Measurements from ENCODE around the gene TNFRSF21.
"Not testable (repeated sequence)": the region's sequence is repeated elsewhere in the genome, so short reads cannot be mapped to it uniquely, and the experiment has no call there.

The TNFRSF21 gene

DNA sequence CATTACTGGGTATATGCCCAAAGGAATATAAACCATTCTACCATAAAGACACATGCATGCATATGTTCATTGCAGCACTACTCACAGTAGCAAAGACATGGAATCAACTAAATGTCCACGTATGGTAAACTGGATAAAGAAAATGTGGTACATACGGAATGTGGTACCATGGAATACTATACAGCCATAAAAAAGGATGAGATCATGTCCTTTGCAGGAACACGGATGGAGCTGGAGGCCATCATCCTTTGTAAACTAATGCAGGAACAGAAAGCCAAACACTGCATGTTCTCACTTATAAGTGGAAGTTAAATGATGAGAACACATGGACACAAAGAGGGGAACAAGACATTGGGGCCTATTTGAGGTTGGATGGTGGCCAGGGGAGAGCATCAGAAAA is 81.6 kb downstream of the TNFRSF21 start:
- not testable (repeated sequence) for DNase-seq (ENCODE audit: low spot score); FAIRE-seq

DNA sequence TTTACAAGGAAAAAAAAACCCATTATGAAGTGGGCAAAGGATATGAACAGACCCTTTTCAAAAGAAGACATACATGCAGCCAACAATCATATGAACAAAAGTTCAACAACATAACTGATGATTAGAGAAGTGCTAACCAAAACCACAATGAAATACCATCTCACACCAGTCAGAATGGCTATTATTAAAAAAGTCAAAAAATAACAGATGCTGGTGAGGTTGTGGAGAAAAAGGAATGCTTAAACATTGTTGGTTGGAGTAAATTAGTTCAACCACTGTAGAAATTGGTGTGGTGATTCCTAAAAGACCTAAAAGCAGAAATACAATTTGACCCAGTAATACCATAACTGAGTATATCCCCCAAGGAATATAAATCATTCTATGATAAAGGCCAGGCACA is 86.5 kb downstream of the TNFRSF21 start:
- FAIRE-seq: peak; percentile 11
- not testable (repeated sequence) for DNase-seq (ENCODE audit: low spot score)

DNA sequence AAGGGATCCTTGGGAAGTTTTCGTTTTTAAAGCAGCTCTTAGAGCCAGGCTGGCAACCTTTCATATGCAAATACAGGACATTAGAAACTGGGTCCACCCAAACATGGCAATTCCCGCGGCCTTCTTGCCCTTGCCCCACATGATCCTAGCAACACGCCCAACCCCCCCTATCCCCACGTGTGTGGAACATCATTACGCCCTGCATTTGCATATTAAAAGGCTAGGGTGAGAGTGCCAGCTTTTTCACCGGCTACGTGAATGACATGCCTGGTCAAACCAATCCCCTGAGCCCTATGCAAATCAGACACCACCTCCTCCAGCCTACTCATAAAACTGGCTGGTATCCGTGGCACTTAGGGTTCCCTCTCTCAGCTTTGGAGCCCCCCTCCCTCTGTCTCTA is 88.1 kb downstream of the TNFRSF21 start:
- no peak for FAIRE-seq
- no peak for DNase-seq (ENCODE audit: low spot score)

DNA sequence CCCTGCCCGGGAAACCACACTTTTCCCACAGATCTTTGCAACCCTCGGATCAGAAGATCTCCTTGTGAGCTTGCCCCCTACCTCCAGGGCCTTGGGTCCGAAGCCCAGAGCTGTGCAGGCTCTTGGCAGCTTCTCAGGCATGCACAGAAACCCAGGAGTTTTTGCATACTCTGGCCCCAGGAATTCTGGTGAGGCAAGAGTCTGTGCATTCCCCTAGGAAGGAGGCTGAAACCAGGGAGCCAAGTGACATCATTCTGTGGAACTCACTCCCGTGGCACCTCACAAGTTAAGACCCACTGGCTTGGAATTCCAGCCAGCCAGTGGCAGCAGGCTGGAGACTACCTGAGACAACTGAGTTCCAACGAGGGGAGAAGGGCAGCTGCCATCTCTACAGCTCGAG is 100.1 kb downstream of the TNFRSF21 start:
- DNase-seq (ENCODE audit: low spot score) (no peak), FAIRE-seq (no peak)

DNA sequence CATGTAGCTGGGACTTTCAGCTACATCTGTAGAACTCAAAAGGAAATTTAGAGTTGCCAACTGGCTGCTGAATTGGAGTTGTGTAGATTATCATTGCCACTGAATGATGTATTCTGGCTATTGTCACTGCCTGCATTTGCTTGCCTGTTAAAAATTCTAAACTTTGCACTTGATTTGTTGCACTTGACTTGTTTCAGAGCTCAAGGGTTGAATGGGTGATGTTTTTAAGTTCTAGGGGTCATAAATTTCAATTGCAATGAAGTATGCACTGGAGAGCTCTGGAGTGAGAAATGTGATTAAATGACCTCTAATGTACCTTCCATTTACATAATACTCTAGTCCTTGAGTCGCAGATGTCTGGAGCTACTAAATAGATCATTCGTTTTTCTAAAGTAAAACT is 102.4 kb downstream of the TNFRSF21 start:
- DNase-seq (ENCODE audit: low spot score): no peak
- no peak for FAIRE-seq

DNA sequence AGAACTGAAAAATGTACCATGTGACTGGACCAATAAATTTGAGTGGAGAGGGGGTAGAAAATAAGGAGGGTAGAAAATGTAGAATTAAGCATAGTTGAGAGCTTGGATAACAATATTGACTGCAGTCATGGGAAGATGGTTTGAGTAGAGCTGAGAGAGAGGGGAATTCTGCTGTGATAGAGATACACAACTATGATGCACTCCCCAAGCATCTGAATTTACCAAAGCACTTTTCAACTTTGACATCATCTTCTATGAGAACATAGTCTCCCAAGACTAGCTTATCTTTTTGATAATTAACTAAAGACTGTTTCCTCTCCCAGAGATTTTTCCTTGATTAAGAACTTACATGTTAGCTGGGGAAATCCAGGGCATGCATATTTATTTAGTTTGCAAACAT is 103.1 kb downstream of the TNFRSF21 start:
- no peak for FAIRE-seq

DNA sequence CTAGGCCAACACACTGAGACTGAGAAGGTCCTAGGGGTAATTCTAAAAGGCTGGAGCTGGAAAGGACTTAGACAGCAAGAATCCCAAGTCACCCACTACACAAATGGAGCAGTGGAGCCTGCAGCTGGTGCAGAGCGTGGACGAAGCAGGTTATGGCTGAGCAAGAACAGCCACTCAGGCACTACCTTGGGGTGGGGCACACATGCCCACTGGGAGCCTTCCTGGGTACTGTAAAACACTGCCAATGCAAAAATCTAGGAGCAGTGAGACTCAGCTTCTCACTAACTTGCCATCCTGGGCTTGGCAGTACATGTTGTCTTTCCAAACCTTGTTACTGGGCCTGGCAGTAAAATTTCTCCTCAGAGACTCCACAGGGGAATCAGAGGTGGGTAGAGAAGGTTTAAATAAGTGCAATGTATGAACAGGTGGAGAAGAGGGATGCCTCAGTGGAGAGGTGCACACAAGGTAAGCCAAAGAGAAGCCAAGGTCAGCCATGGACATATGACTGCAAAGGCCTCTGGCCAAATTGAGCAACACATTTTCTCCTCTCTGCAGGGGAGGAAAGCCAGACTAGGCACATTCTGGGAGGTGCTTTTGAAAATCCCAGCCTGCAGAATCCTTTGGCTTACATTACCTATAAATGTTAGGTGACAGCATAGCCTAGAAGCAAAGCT is 105.6 kb downstream of the TNFRSF21 start:
- DNase-seq (ENCODE audit: low spot score) (no peak), FAIRE-seq (no peak)

More for the DNA sequence above, 103.1 kb downstream of the TNFRSF21 start:
- DNase-seq (ENCODE audit: low spot score): peak; percentile 22

DNA sequence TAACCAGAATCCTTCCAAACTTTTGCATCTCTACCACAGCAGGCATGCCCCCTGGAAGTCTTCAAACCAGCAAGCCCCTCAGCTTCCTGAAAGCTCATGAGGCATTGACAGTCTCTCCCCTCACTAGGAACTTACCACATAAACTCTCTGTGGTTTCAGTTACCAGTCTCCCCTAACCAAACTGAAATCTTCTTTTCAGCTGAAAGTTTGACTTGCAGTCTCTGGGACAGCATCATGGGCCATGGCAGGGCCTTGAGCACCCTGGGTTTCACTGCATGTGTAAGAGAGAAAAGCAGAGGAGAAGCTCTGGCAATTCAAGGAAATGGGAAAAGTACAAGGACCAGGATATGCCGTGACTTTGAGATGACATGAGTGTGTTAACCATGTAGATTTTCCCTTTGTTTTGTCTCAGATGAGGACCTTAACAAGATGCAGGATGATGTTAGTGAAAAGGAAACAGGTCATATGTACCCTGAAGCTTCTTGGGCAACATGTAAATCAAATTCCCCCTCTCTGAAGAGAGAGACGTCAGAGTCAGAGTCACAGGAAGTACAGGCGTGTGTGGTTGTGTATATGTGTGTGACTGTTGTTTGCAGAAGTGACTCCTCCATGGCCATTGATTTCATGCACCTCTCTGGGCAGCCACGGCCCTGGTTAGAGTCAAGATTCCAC is 106.3 kb downstream of the TNFRSF21 start:
- FAIRE-seq: no peak
- no peak for DNase-seq (ENCODE audit: low spot score)

DNA sequence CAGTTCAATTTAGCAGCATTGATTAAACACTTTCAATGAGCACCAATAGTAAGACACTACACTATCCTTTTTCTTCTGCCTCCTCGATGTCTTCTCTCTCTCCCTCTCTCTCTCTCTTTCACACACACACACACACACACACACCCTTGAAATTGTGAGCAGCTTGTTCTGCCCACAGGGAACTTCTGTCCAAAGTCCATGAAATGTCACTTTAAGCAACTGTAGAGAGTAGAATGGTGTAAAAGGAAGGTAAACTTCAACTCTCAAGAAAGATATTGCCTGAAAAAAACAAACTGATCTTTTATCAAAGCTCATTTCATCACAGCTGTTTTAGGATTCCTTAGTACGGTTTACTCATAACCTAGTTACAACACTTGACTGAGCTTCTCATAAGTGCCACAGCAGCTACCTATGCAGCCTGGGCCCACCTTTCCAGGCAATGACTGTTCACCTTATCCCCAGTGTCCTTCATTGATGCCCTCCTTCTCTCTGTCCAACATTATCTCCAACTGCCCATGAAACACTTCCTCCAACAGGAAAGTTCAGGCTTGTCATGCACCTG is 107.0 kb downstream of the TNFRSF21 start:
- FAIRE-seq (no peak), DNase-seq (ENCODE audit: low spot score) (no peak)

DNA sequence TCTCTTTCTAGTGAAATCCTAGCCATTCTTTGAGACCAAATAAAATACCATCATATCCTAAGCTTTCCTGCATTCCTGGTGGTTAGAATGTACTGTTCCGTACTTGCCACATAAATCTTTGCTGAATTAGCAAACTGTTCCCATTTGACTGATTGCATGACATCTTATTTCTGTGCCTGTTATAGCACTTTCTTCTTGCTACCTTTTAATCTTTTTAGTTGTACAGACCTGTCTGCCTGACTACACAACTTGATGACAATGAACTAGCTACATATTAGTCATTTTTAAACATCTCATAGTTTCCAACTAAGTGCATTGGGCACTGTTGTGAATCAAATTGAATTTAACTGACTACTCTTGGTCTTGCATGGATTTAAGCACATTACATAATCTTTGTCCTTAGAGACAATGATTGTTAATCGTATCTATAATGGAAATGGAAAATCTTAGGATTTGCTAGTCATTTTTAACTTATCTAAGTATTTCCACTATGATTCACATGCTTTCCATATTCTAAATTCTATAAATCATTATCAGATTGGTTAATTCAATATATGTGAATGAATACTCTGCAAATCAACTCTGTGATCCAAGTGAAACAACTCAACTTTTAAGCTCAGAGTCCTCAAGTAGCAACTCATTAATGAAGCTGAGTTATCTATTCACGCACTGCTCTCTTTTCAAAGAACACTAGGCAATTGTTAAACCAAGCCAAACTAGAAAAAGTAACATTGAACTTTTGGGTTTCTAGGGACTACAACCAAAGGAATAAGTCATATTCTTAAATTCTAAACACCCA is 109.0 kb downstream of the TNFRSF21 start:
- FAIRE-seq: peak; percentile 77
- peak; percentile 25 for DNase-seq (ENCODE audit: low spot score)

DNA sequence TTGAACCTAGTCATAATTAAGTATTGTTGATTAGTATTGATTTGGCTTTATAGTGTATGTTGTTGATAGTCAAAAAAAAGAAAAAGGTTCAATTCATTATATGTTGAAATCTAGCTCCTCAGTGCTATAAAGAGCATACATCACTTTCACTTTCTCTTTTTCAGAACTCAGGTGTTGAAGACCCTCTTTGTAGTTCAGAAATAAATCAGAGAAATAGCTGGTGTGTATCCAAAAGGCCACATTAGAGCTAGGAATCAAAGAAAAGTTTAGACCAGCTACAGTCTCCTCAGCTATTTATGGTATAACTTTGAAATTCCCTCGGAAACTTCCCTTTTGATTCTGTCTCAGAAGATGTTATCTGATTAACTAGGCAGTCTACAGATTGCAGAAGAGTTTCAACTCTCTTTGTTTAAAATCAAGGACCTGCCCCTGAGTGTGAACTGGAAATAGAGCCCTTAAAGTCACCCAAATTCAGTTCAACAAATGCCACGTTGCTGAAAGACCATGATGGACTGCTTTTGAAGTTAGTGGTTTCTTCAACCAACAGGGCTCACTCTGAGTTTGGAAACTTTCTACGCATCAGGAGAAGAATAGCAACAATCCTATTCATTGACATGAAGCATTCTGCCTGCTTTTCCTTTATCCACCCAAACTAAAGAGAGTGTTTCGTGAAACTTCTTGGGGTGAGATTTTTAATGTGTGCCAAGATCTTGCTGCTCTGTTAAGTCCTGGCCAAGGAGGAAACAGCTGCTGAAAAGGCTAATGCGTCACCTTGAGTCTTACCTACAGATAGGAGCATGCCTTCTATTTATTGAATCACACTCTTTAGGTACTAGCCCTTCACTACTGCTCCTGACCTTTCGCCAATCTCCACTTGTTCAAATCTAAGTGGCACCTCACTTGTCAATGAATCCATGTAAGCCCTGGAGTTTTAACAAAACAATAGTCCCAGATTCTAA is 111.7 kb downstream of the TNFRSF21 start:
- FAIRE-seq (no peak), DNase-seq (ENCODE audit: low spot score) (no peak)

DNA sequence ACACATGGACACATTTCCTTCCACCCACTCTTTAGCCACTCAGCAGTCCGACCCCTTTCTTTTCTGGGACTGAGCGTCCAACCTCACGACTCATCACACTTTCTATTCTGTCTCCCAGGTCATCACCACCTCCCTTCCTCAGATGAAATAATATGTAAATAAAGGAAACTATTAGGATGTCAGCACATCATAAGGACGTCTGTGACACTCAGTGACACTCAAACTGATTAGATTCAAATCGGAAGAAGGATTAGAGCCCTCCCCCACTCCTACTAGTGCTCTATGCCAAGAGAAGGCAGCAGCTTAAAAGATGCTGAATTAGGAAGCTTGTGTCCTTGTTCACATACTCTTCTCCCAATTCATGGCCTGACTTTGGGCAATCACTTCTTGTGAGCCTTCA is 113.6 kb downstream of the TNFRSF21 start:
- FAIRE-seq: no peak
- DNase-seq (ENCODE audit: low spot score): no peak

DNA sequence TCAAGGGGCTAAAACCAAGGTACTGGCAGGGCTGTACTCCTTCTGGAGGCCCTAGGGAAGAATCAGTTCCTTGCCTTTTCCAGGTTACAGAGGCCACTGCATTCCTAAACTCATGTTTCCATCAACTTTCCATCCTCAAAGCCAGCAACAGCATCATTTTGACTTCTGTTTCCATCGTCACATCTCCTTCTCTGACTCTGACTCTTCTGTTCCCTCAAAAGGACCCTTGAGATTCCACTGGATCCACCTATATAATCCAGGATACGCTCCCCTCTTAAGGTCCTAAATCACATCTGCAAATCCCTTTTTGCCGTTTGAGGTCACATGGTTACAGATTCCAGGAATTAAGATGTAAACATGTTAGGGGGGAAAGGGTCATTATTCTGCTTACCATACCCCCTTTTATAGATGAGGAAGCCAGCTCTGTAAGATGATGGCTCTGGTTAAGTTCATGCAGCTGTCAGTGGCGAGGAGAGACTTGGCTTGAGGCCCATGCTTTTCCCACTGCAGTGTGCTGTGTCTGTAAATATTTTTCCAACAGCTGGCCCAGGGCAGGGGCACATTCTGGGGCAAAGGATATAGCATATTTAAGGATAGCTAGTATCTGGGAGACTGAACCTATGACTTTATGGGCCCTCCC is 114.6 kb downstream of the TNFRSF21 start:
- DNase-seq (ENCODE audit: low spot score) (no peak), FAIRE-seq (no peak)

DNA sequence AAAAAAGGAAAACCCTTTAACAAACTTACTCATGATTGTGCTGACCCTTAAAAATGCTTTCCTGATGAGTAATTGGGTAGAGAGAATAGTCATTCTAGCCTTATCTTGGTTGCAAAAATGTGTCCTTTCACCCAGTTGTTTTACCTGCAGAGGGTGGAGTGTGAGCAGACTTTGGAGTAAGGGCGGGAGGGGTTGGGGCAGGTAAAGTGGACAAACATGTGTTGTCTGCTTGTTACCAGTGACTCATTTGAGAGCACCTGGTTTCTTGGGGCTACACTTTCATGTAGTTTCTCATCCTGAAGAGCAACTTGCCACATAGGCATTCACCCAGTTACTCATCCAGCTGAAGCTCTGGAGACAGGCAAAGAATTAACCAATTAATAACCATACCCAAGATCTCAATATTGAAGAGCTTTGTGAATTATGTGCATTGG is 121.1 kb downstream of the TNFRSF21 start:
- peak; percentile 71 for DNase-seq (ENCODE audit: low spot score)
- peak; percentile 87 for FAIRE-seq

DNA sequence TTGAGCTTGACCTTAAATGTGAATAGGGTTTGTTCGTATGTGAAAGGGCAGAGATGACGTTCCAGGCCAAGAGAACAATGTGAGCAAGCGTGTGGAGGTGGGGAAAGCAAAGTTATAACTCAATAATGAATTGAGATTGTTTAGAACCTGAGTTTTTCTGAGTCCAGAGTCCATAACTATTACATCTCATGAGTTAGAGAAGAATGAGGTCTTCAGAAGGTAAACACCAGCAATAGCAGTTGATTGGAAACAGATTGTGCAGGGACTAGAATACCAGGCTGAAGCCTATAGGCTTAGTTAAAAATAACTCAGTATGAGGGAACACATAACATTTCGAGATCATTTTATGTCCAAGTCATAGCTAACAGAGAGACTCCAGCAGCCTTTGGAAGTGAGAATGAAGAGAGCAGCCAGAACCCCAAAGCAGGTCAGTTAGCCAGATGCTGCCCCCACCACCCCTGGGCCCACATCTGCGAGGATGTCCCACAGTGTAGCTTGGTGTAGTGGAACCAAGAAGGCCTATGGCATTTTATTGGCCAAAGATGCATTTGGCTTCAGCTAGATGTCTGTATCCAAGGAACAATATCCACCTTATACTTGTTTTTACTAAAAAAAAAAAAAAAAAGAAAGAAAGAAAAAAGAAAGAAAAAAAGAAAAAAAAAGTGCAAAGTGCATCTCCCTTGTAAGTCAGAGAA is 121.7 kb downstream of the TNFRSF21 start:
- no peak for FAIRE-seq
- no peak for DNase-seq (ENCODE audit: low spot score)

DNA sequence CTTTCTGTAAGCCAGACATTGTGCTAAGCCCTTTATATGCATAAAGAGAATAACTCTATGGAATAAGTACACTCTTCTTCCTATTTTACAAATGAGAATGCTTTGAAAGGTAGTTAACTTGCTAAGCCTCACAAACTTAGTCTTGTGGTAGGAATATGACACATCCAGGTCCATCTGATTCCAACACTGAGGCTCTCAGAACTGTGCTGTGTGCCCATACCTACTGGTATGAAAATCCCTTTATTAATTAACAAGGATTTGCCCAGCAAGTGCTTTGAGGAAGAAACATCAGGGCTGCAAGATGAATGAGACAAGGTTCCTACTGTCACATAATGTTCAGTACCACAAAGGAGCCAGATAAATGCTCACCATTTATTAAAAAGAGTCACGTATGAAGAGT is 122.6 kb downstream of the TNFRSF21 start:
- FAIRE-seq (no peak), DNase-seq (ENCODE audit: low spot score) (no peak)

DNA sequence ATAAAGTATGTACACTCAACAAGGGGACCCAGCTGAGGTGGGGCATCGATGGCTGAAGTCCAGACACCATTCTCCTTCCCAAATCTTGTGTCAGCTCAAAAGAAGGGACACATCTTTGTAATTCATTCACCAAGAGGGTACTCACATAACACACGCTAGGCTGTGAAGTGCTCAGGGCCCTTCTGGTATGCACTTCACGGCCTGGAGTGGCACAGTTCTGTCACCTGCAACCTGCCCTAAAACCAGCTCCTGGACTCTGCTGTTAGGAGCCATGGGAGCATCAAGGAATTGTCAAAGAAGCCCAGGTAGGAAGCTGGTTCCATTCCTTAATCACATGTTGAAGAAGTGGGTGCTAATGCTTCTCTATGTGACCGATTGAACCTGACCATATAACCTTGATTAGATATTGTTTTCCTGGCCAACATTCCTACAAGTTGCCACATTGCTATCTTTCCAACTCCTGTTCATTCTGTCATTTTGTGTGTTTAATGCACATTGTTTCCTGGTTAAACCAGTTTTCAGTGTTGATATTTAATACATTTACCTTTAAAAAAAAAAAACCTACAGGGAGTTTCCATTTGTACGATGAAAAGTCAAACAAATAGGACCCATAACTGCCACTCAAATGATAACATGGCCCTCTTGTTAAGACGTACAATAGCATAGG is 127.3 kb downstream of the TNFRSF21 start:
- DNase-seq (ENCODE audit: low spot score) (no peak), FAIRE-seq (no peak)

DNA sequence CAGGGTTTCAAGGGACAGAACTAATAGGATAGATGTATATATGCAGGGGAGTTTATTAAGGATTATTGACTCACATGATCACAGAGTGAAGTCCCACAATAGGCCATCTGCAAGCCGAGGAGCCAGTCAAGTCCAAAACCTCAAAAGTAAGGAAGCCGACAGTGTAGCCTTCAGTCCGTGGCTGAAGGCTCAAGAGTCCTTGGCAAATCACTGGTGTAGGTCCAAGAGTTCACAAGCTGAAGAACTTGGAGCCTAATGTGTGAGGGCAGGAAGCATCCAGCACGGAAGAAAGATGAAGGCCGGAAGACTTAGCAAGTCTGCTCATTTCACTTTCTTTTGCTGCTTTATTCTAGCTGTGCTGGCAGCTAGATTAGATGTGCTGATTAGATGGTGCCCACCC is 128.0 kb downstream of the TNFRSF21 start:
- FAIRE-seq: no peak

More for the DNA sequence above, 128.0 kb downstream of the TNFRSF21 start:
- no peak for DNase-seq (ENCODE audit: low spot score)

Data from RCC 7860 (cell line).